ENCODE results near the gene FRAT2. TPM values are rescaled to one million over a fixed set of nuclear protein-coding genes. Genes with fewer than 3 reads are reported as not detected.

FRAT2 gene, protein sequence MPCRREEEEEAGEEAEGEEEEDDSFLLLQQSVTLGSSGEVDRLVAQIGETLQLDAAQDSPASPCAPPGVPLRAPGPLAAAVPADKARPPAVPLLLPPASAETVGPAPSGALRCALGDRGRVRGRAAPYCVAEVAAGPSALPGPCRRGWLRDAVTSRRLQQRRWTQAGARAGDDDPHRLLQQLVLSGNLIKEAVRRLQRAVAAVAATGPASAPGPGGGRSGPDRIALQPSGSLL
- 10.8 and 11.2 TPM in 2 replicates for total RNA-seq

GRCh38 chr10:97334370-97335175 lies at the start of gene FRAT2:
TSS of gene FRAT2 (minus strand) at chr10:97334729. CDS start at chr10:97334572, 157 bp downstream.
- intact Hi-C loops (cut with micrococcal nuclease): loop anchor here (1.0 to 10.0 kb wide), 6 partner anchors 42 to 747 kb away; partner anchors contain the start of genes ARHGAP19, MORN4 and TM9SF3
- Mint-ChIP-seq H3K4me1 (ENCODE audit: low read depth) (peaks cover 34% of the 10 kb centered on the region), H3K27ac (peak within 1 kb of the TSS; percentile 75)

GRCh38 chr10:97384156-97384555 lies 49.6 kb upstream of the FRAT2 start:
- Mint-ChIP-seq H3K27ac (no peak overlapping the region), H3K27me3 (ENCODE audit: insufficient read depth) (no peaks in the 10 kb centered on the region), H3K9me3 (no peaks in the 10 kb centered on the region), H3K4me3 (no peak overlapping the region), H3K36me3 (ENCODE audit: low read depth) (peaks cover 31% of the 10 kb centered on the region), H3K4me1 (ENCODE audit: low read depth) (no peaks in the 10 kb centered on the region)
- intact Hi-C loops (cut with micrococcal nuclease): no loop called here
- no peak for DNase-seq (ENCODE audit: low spot score)

More at GRCh38 chr10:97334370-97335175, at the start of gene FRAT2:
- H3K36me3 Mint-ChIP-seq (ENCODE audit: low read depth): peaks cover 11% of the 10 kb centered on the region
- H3K27me3 Mint-ChIP-seq (ENCODE audit: insufficient read depth): peaks cover 24% of the 10 kb centered on the region
- peak; percentile 83 for DNase-seq (ENCODE audit: low spot score)
- no peaks in the 10 kb centered on the region for H3K9me3 Mint-ChIP-seq
- H3K4me3 Mint-ChIP-seq: peak within 1 kb of the TSS; percentile 86

DNA sequence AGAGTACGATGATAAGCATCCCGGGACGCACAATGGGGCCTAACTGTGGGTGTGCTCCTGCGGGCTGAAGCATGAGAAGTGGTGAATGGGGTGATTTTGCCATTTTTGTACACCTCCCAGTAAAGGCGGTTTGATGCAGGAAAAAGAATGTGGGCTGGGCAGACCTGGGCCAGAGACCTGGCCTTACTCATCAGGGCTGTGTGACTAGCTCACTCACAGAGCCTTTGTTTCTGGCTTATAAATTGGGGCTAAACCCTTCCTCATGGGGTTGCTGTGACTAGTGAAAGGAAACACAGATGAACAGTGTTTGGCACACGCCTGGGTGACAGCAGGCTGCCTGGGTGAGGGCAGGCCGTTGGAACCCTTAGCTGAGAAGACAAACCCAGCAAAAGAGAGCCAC lies 48.6 kb upstream of the FRAT2 start:
- H3K36me3 Mint-ChIP-seq (ENCODE audit: low read depth): peaks cover 25% of the 10 kb centered on the region
- no peak overlapping the region for H3K27ac Mint-ChIP-seq

DNA sequence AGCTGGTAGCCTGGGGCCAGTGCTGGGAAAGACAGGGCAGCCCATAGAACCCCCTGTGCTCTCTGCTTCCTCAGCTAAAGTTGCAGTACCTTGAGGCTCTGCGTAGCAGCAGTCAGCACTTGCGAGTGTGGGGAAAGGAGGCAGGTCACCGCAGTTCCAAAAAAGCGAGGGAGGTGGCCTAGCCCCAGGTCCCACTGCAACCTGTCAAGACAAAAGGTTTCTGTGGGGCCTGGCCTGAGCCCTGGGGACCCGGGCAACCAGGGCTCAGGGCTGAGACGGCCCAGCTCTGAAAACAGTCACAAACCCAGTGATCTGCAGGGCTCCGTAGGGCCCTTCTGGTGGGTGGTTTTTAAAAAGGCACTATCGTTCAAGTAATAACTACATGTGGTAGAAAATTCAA lies 47.1 kb upstream of the FRAT2 start:
- Mint-ChIP-seq H3K4me3 (no peak overlapping the region), H3K9me3 (no peaks in the 10 kb centered on the region), H3K36me3 (ENCODE audit: low read depth) (peaks cover 21% of the 10 kb centered on the region), H3K27ac (no peak overlapping the region), H3K4me1 (ENCODE audit: low read depth) (no peaks in the 10 kb centered on the region), H3K27me3 (ENCODE audit: insufficient read depth) (no peaks in the 10 kb centered on the region)
- DNase-seq (ENCODE audit: low spot score): no peak
- intact Hi-C loops (cut with micrococcal nuclease): no loop called here

More for the DNA sequence above, 48.6 kb upstream of the FRAT2 start:
- no peaks in the 10 kb centered on the region for H3K9me3 Mint-ChIP-seq
- H3K4me3 Mint-ChIP-seq: no peak overlapping the region
- intact Hi-C loops (cut with micrococcal nuclease): no loop called here
- H3K27me3 Mint-ChIP-seq (ENCODE audit: insufficient read depth): no peaks in the 10 kb centered on the region
- no peak for DNase-seq (ENCODE audit: low spot score)
- no peaks in the 10 kb centered on the region for H3K4me1 Mint-ChIP-seq (ENCODE audit: low read depth)

- peaks cover 21% of the 10 kb centered on the region for H3K36me3 Mint-ChIP-seq (ENCODE audit: low read depth)
- no peaks in the 10 kb centered on the region for H3K4me1 Mint-ChIP-seq (ENCODE audit: low read depth)
- no peak overlapping the region for H3K4me3 Mint-ChIP-seq
- intact Hi-C loops (cut with micrococcal nuclease): no loop called here
- no peak for DNase-seq (ENCODE audit: low spot score)
- no peak overlapping the region for H3K27ac Mint-ChIP-seq
- H3K27me3 Mint-ChIP-seq (ENCODE audit: insufficient read depth): no peaks in the 10 kb centered on the region
- H3K9me3 Mint-ChIP-seq: no peaks in the 10 kb centered on the region
Observed at GRCh38 chr10:97380516-97380915, 46.0 kb upstream of the FRAT2 start.

- H3K27ac Mint-ChIP-seq: no peak overlapping the region
- no peaks in the 10 kb centered on the region for H3K4me1 Mint-ChIP-seq (ENCODE audit: low read depth)
- no peak overlapping the region for H3K4me3 Mint-ChIP-seq
- no peaks in the 10 kb centered on the region for H3K27me3 Mint-ChIP-seq (ENCODE audit: insufficient read depth)
- H3K9me3 Mint-ChIP-seq: no peaks in the 10 kb centered on the region
- no peak for DNase-seq (ENCODE audit: low spot score)
- intact Hi-C loops (cut with micrococcal nuclease): no loop called here
- peaks cover 20% of the 10 kb centered on the region for H3K36me3 Mint-ChIP-seq (ENCODE audit: low read depth)
Observed at GRCh38 chr10:97378933-97379921, 44.7 kb upstream of the FRAT2 start.

DNA sequence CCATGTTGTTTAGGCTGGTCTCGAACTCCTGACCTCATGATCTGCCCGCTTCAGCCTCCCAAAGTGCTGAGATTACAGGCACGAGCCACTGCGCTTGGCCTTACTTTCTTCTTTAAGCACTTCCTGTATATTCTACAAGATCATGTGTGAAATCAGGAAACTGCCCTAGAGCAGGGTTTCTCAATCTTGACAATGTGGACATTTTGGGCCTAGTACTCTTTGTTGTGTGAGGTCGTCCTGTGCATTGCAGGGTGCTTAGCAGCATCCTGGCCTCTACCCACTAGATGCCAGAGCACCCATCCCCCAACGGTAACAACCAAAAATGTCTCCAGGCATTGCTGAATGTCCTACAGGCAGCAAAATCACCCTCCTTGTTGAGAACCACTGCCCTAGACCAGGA lies 41.9 kb upstream of the FRAT2 start:
- peaks cover 21% of the 10 kb centered on the region for H3K36me3 Mint-ChIP-seq (ENCODE audit: low read depth)
- no peak for DNase-seq (ENCODE audit: low spot score)
- H3K4me1 Mint-ChIP-seq (ENCODE audit: low read depth): no peaks in the 10 kb centered on the region
- H3K27ac Mint-ChIP-seq: no peak overlapping the region
- H3K4me3 Mint-ChIP-seq: no peak overlapping the region
- no peaks in the 10 kb centered on the region for H3K27me3 Mint-ChIP-seq (ENCODE audit: insufficient read depth)
- intact Hi-C loops (cut with micrococcal nuclease): no loop called here
- H3K9me3 Mint-ChIP-seq: no peaks in the 10 kb centered on the region

GRCh38 chr10:97373456-97373855 lies 38.9 kb upstream of the FRAT2 start:
- Mint-ChIP-seq H3K27ac (no peak overlapping the region), H3K27me3 (ENCODE audit: insufficient read depth) (no peaks in the 10 kb centered on the region), H3K4me1 (ENCODE audit: low read depth) (no peaks in the 10 kb centered on the region), H3K9me3 (no peaks in the 10 kb centered on the region), H3K36me3 (ENCODE audit: low read depth) (peaks cover 19% of the 10 kb centered on the region), H3K4me3 (no peak overlapping the region)
- intact Hi-C loops (cut with micrococcal nuclease): no loop called here
- no peak for DNase-seq (ENCODE audit: low spot score)

GRCh38 chr10:97372233-97372875 lies 37.8 kb upstream of the FRAT2 start:
- Mint-ChIP-seq H3K4me3 (no peak overlapping the region), H3K27ac (no peak overlapping the region), H3K4me1 (ENCODE audit: low read depth) (no peaks in the 10 kb centered on the region), H3K27me3 (ENCODE audit: insufficient read depth) (no peaks in the 10 kb centered on the region), H3K36me3 (ENCODE audit: low read depth) (peaks cover 21% of the 10 kb centered on the region), H3K9me3 (no peaks in the 10 kb centered on the region)
- intact Hi-C loops (cut with micrococcal nuclease): no loop called here
- no peak for DNase-seq (ENCODE audit: low spot score)

- Mint-ChIP-seq H3K27me3 (ENCODE audit: insufficient read depth) (no peaks in the 10 kb centered on the region), H3K4me3 (no peak overlapping the region), H3K36me3 (ENCODE audit: low read depth) (peaks cover 23% of the 10 kb centered on the region), H3K4me1 (ENCODE audit: low read depth) (no peaks in the 10 kb centered on the region), H3K27ac (no peak overlapping the region), H3K9me3 (no peaks in the 10 kb centered on the region)
- no peak for DNase-seq (ENCODE audit: low spot score)
- intact Hi-C loops (cut with micrococcal nuclease): no loop called here
Observed at GRCh38 chr10:97371696-97372095, 37.2 kb upstream of the FRAT2 start.

DNA sequence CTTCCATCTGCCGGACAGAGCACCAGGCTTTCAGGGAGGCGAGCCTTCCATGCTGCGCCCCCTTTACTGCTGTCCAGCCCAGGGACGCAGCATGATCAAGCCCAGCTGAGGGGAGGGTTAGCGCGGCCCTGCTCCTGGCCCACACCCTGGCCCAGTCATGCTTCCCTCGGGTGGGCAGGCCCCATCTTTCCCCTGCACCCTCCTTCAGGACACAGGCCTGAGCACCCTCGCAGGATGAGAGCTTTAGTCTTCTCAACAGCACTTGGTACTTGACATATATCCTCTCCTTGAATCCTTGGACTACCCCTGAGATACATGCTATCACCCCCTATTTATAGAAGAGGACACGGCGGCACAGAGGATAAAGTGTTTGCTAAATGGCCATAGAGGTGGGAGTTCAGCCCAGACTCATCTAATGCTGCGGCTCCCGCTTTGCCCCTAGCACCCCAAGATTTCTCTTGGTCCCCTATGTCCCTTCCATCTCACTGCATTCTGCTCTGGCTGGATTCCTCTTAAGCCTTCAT lies 32.7 kb upstream of the FRAT2 start:
- no peaks in the 10 kb centered on the region for H3K9me3 Mint-ChIP-seq
- no peak for DNase-seq (ENCODE audit: low spot score)
- no peaks in the 10 kb centered on the region for H3K27me3 Mint-ChIP-seq (ENCODE audit: insufficient read depth)
- H3K36me3 Mint-ChIP-seq (ENCODE audit: low read depth): peaks cover 38% of the 10 kb centered on the region
- intact Hi-C loops (cut with micrococcal nuclease): no loop called here
- H3K4me1 Mint-ChIP-seq (ENCODE audit: low read depth): no peaks in the 10 kb centered on the region
- no peak overlapping the region for H3K27ac Mint-ChIP-seq
- H3K4me3 Mint-ChIP-seq: no peak overlapping the region

DNA sequence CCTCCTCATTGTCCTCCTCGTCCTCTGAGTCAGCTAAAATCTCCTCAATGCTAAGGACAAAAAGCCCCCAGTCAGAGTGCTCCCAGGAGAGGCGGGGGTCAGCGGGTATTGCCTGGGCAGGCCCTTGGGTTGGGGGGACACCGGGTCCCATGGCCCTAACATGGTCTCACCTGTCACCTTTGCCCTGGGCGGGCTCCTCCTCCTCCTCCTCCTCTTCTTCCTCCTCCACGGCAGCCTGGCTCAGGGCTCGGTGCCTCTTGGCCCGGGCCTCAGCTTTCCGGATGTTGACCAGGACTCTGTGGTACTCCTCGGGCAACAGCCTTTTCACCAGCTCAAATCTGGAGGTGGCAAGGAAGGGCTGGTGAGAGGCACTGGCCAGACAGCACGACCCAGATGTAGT lies 32.0 kb upstream of the FRAT2 start:
- peaks cover 37% of the 10 kb centered on the region for H3K36me3 Mint-ChIP-seq (ENCODE audit: low read depth)
- H3K27ac Mint-ChIP-seq: no peak overlapping the region
- H3K9me3 Mint-ChIP-seq: no peaks in the 10 kb centered on the region
- DNase-seq (ENCODE audit: low spot score): no peak
- H3K4me1 Mint-ChIP-seq (ENCODE audit: low read depth): no peaks in the 10 kb centered on the region
- H3K4me3 Mint-ChIP-seq: no peak overlapping the region
- no peaks in the 10 kb centered on the region for H3K27me3 Mint-ChIP-seq (ENCODE audit: insufficient read depth)
- intact Hi-C loops (cut with micrococcal nuclease): no loop called here

Measured in activated T-helper 1 cell treated with anti-CD3 and anti-CD28 coated beads, Interleukin-12 subunit alpha, Interleukin-12 subunit beta, Interleukin-2, Interleukin-4 antibody, amounts not matched to agents 30 ng/mL and 10 ng/mL and 1 ng/mL, durations not matched to agents 14 hours and 24 hours and 36 hours (primary cell).